NCI-H1417 (cell line): ENCODE data around the gene LAPTM5.
"Not testable (repeated sequence)": the region's sequence is repeated elsewhere in the genome, so short reads cannot be mapped to it uniquely, and the experiment has no call there.

Experiments used
- DNase-seq, 3 experiments: peaks; one replicate each; lab custom pipeline; 2025; lab: John Stamatoyannopoulos, UW

LAPTM5 gene

GRCh38 chr1:30771005-30771404, 13.4 kb upstream of the LAPTM5 start:
- no peak for DNase-seq

GRCh38 chr1:30770150-30770549, 12.6 kb upstream of the LAPTM5 start:
- DNase-seq = no peak

GRCh38 chr1:30768830-30769718, 11.5 kb upstream of the LAPTM5 start:
- DNase-seq = no peak

GRCh38 chr1:30768159-30768829, 10.7 kb upstream of the LAPTM5 start:
- no peak for DNase-seq

GRCh38 chr1:30766948-30767347, 9.4 kb upstream of the LAPTM5 start:
- DNase-seq = not testable (repeated sequence)

GRCh38 chr1:30765556-30766434, 8.2 kb upstream of the LAPTM5 start:
- no peak for DNase-seq

GRCh38 chr1:30764939-30765555, 7.5 kb upstream of the LAPTM5 start:
- DNase-seq = no peak

- DNase-seq = no peak
These were observed 6.8 kb upstream of the LAPTM5 start for GRCh38 chr1:30764396-30764795.

- DNase-seq = no peak
These were observed 6.2 kb upstream of the LAPTM5 start for GRCh38 chr1:30763651-30764248.

GRCh38 chr1:30762930-30763650, 5.5 kb upstream of the LAPTM5 start:
- DNase-seq = no peak

- DNase-seq = no peak
These were observed 4.8 kb upstream of the LAPTM5 start for GRCh38 chr1:30762152-30762929.

- DNase-seq = no peak
These were observed 4.0 kb upstream of the LAPTM5 start for GRCh38 chr1:30761381-30762151.

GRCh38 chr1:30760596-30761324, 3.2 kb upstream of the LAPTM5 start:
- DNase-seq = no peak

GRCh38 chr1:30759718-30760281, 2.2 kb upstream of the LAPTM5 start:
- no peak for DNase-seq

- no peak for DNase-seq
These were observed 1.3 kb upstream of the LAPTM5 start for GRCh38 chr1:30758785-30759380.

GRCh38 chr1:30758121-30758688, 631 bp upstream of the LAPTM5 start:
- DNase-seq = no peak
